Transverse colon (tissue), 4 donors: Measurements from ENCODE around the gene NCOR1. TPM values are rescaled to one million over a fixed set of nuclear protein-coding genes. Genes with fewer than 3 reads are reported as not detected.
"Not testable (repeated sequence)": the region's sequence is repeated elsewhere in the genome, so short reads cannot be mapped to it uniquely, and the experiment has no call there.

Source experiments
- DNase-seq: peaks from one replicate; pipeline ENCODE4 v3.0.0-alpha.2; 2019
- H3K27ac ChIP-seq, 4 donors: fragments of 200-600 bp; sonication (generic); 2 replicates each; pipeline ENCODE4 v1.5.1; 2016 to 2018; ENCODE audit warnings: inconsistent platforms in 4 of 4
- H3K27me3 ChIP-seq: fragments of 200-600 bp; sonication (generic); 2 replicates; pipeline ENCODE4 v1.5.1; 2017; ENCODE audit warnings: inconsistent platforms
- H3K36me3 ChIP-seq, 4 donors: fragments of 200-600 bp; sonication (generic); 2 replicates each; pipeline ENCODE4 v1.5.1; 2017 to 2019; ENCODE audit warnings: inconsistent platforms in 4 of 4
- H3K4me1 ChIP-seq, 4 donors: fragments of 200-600 bp; sonication (generic); 2 replicates each; pipeline ENCODE4 v1.5.1; 2017 to 2020; ENCODE audit warnings: inconsistent platforms in 4 of 4
- H3K4me3 ChIP-seq, 4 donors: fragments of 200-600 bp; sonication (generic); 1 replicate in 1 of 4; 2 replicates in 3 of 4; pipeline versions ENCODE4 v1.5.1 to v1.6.1; 2017 to 2019; ENCODE audit warnings: inconsistent platforms in 4 of 4
- H3K9me3 ChIP-seq, 2 donors: fragments of 200-600 bp; sonication (generic); 2 replicates each; pipeline ENCODE4 v1.5.1; 2017 to 2019; ENCODE audit warnings: inconsistent platforms in 2 of 2
- CTCF ChIP-seq, 5 experiments: fragments of 200-600 bp in 3 of 5; fragments of 450-650 bp in 2 of 5; sonication (generic) in 3 of 5; IDR thresholded peaks; 1 replicate in 2 of 5; 2 replicates in 3 of 5; pipeline ENCODE4 v1.5.1; 2016 to 2017; ENCODE audit warnings: antibody characterized with exemption in 5 of 5, inconsistent platforms in 3 of 5, mild to moderate bottlenecking in 2 of 5, moderate library complexity in 1 of 5
- EP300 ChIP-seq: sonication (generic); formaldehyde crosslinking; IDR thresholded peaks from one replicate; pipeline ENCODE4 v1.6.1; 2017; ENCODE audit warnings: antibody characterized with exemption, low read depth
- POLR2A ChIP-seq: fragments of 450-650 bp; IDR thresholded peaks from one replicate; pipeline ENCODE4 v1.6.1; 2016; ENCODE audit warnings: antibody characterized with exemption, mild to moderate bottlenecking, moderate library complexity
- POLR2AphosphoS5 ChIP-seq, 3 donors: sonication (generic); formaldehyde crosslinking; IDR thresholded peaks; one replicate each; pipeline ENCODE4 v1.6.1; 2016; ENCODE audit warnings: antibody characterized with exemption in 3 of 3
- WGBS, 2 donors: methylation state at CpG; one replicate each; pipeline ENCODE4 v1.1.5; 2018; ENCODE audit warnings: low coverage in 1 of 2; 5-methylcytosine and 5-hydroxymethylcytosine counted together
- in situ Hi-C, 4 donors: fragments of 200-750 bp; cut with MboI; loops; one replicate each; pipeline versions ENCODE4 v1.15.0 to v1.15.1; 2017; ENCODE audit warnings: low sequenced_read_pairs in 3 of 4, low pct_ligation_motif_present in 1 of 4, low pct_unique_long_range_greater_than_20kb in 1 of 4
- intact Hi-C: fragments of 100-400 bp; cut with DNase I; formaldehyde crosslinking; loops from one replicate; pipeline ENCODE4 v1.15.1; 2023; ENCODE audit warnings: low total_unique reads
- total RNA-seq, 4 donors: library from RNA; depleted of rRNA; stranded (reverse); fragments of >200 nt; gene quantifications; one replicate each; pipeline ENCODE4 v1.1.0, GENCODE V29; 2016

NCOR1 gene
- total RNA-seq, 4 donors from 2014 or later: 267 to 519 (median 376) TPM

GRCh38 chr17:16243385-16243784 is 28.1 kb upstream of the NCOR1 start:
- Histone ChIP-seq H3K27me3 (no peaks in the 10 kb centered on the region), H3K27ac (no peak overlapping the region), H3K9me3 (no peaks in the 10 kb centered on the region), H3K36me3 (no peaks in the 10 kb centered on the region), H3K4me3 (no peak overlapping the region), H3K4me1 (peaks cover 0 to 25% (median 12%) of the 10 kb centered on the region in 4 donors)
- in situ Hi-C loops (no loop called here), intact Hi-C loops (no loop called here)
- TF ChIP-seq POLR2AphosphoS5 (IDR thresholded peaks at IDR 0.05) (no peak), EP300 (no peak), POLR2A (no peak), CTCF (IDR thresholded peaks at IDR 0.05) (no peak)
- 84 to 91% methylated on average over 5 of the region's 5 CpGs for WGBS, 2 donors
- DNase-seq: no peak

GRCh38 chr17:16241906-16242399 is 26.6 kb upstream of the NCOR1 start:
- Histone ChIP-seq H3K4me3 (no peak overlapping the region), H3K9me3 (no peaks in the 10 kb centered on the region), H3K27me3 (no peaks in the 10 kb centered on the region), H3K4me1 (peaks cover 0 to 12% (median 2%) of the 10 kb centered on the region in 4 donors), H3K36me3 (no peaks in the 10 kb centered on the region), H3K27ac (no peak overlapping the region)
- no peak for TF ChIP-seq EP300
- TF ChIP-seq POLR2A: no peak
- no peak for TF ChIP-seq POLR2AphosphoS5 (IDR thresholded peaks at IDR 0.05)
- no peak for TF ChIP-seq CTCF (IDR thresholded peaks at IDR 0.05)
- intact Hi-C loops (no loop called here), in situ Hi-C loops (no loop called here)
- no peak for DNase-seq

GRCh38 chr17:16239931-16240330 is 24.6 kb upstream of the NCOR1 start:
- Histone ChIP-seq H3K27ac (no peak overlapping the region), H3K36me3 (no peaks in the 10 kb centered on the region), H3K4me3 (no peak overlapping the region), H3K4me1 (peaks cover 0 to 5% (median 2%) of the 10 kb centered on the region in 4 donors), H3K27me3 (no peaks in the 10 kb centered on the region), H3K9me3 (no peaks in the 10 kb centered on the region)
- intact Hi-C loops: no loop called here
- in situ Hi-C loops: no loop called here
- no peak for TF ChIP-seq CTCF (IDR thresholded peaks at IDR 0.05)
- no peak for TF ChIP-seq POLR2A
- TF ChIP-seq EP300: no peak
- TF ChIP-seq POLR2AphosphoS5 (IDR thresholded peaks at IDR 0.05): no peak
- WGBS, 2 donors: 97% methylated on average over 3 of the region's 3 CpGs; no CpG with 5 or more reads in 1 of the 2 donors
- no peak for DNase-seq

GRCh38 chr17:16232391-16232790 is 17.1 kb upstream of the NCOR1 start:
- no peaks in the 10 kb centered on the region for H3K27me3 ChIP-seq
- intact Hi-C loops: no loop called here
- WGBS, 2 donors: 50 to 85% methylated on average over 1 of the region's 1 CpG
- DNase-seq: no peak
- H3K36me3 ChIP-seq: no peaks in the 10 kb centered on the region
- no peak overlapping the region for H3K27ac ChIP-seq
- H3K4me3 ChIP-seq: no peak overlapping the region
- no peaks in the 10 kb centered on the region for H3K4me1 ChIP-seq
- in situ Hi-C loops: no loop called here
- no peaks in the 10 kb centered on the region for H3K9me3 ChIP-seq
- no peak for TF ChIP-seq EP300
- no peak for TF ChIP-seq POLR2AphosphoS5 (IDR thresholded peaks at IDR 0.05)
- no peak for TF ChIP-seq CTCF (IDR thresholded peaks at IDR 0.05)
- no peak for TF ChIP-seq POLR2A

- H3K27me3 ChIP-seq, intact Hi-C loops, H3K4me1 ChIP-seq, H3K27ac ChIP-seq, DNase-seq, H3K4me3 ChIP-seq, in situ Hi-C loops, H3K9me3 ChIP-seq, H3K36me3 ChIP-seq: not testable (repeated sequence)
- WGBS, 2 donors: 75 to 90% methylated on average over 3 to 8 of the region's 8 CpGs
Measured at GRCh38 chr17:16229912-16230561, 14.7 kb upstream of the NCOR1 start.
